ENCODE results near the gene CYP11A1.

The CYP11A1 gene

GRCh38 chr15:74300057-74300795, 67.2 kb downstream of the CYP11A1 start:
- DNase-seq (ENCODE audit: low read depth) = no peak
- TF ChIP-seq, protein P1, sequence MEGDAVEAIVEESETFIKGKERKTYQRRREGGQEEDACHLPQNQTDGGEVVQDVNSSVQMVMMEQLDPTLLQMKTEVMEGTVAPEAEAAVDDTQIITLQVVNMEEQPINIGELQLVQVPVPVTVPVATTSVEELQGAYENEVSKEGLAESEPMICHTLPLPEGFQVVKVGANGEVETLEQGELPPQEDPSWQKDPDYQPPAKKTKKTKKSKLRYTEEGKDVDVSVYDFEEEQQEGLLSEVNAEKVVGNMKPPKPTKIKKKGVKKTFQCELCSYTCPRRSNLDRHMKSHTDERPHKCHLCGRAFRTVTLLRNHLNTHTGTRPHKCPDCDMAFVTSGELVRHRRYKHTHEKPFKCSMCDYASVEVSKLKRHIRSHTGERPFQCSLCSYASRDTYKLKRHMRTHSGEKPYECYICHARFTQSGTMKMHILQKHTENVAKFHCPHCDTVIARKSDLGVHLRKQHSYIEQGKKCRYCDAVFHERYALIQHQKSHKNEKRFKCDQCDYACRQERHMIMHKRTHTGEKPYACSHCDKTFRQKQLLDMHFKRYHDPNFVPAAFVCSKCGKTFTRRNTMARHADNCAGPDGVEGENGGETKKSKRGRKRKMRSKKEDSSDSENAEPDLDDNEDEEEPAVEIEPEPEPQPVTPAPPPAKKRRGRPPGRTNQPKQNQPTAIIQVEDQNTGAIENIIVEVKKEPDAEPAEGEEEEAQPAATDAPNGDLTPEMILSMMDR (conservative IDR thresholded peaks at IDR 0.05; ENCODE audit: low read depth, low read length) = no peak
- no peak overlapping the region for H3K4me3 ChIP-seq (ENCODE audit: low read length)

DNA sequence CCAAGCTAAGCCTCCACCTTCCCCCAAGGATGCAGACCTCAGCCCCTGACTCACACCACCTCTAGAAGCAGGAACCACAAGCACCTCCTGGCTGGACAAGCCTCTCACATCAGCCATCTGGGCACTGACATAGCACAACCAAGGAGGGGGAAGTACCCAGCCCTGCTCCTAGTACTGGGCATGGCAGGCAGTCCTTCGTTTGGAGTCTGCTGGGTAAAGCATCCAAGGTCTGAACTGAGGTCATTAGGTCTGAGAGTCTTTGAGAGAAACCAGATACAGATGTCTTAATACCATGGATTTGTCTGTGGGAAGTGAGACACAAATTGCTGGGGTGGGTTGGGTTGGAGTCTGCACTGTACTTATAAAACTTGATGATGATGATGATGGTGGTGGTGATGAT, 69.6 kb downstream of the CYP11A1 start:
- no peak for DNase-seq (ENCODE audit: low read depth)
- no peak overlapping the region for H3K4me3 ChIP-seq (ENCODE audit: low read length)
- TF ChIP-seq, protein P1 (conservative IDR thresholded peaks at IDR 0.05; ENCODE audit: low read depth, low read length) = no peak

GRCh38 chr15:74295800-74296199, 71.6 kb downstream of the CYP11A1 start:
- no peak overlapping the region for H3K4me3 ChIP-seq (ENCODE audit: low read length)
- TF ChIP-seq, protein P1 (conservative IDR thresholded peaks at IDR 0.05; ENCODE audit: low read depth, low read length) = no peak
- no peak for DNase-seq (ENCODE audit: low read depth)

GRCh38 chr15:74294010-74294409, 73.4 kb downstream of the CYP11A1 start:
- no peak overlapping the region for H3K4me3 ChIP-seq (ENCODE audit: low read length)
- no peak for DNase-seq (ENCODE audit: low read depth)
- TF ChIP-seq, protein P1 (conservative IDR thresholded peaks at IDR 0.05; ENCODE audit: low read depth, low read length) = no peak

- no peak overlapping the region for H3K4me3 ChIP-seq (ENCODE audit: low read length)
- no peak for DNase-seq (ENCODE audit: low read depth)
- TF ChIP-seq, protein P1 (conservative IDR thresholded peaks at IDR 0.05; ENCODE audit: low read depth, low read length) = no peak
Measured at GRCh38 chr15:74293021-74293810, 74.2 kb downstream of the CYP11A1 start.

DNA sequence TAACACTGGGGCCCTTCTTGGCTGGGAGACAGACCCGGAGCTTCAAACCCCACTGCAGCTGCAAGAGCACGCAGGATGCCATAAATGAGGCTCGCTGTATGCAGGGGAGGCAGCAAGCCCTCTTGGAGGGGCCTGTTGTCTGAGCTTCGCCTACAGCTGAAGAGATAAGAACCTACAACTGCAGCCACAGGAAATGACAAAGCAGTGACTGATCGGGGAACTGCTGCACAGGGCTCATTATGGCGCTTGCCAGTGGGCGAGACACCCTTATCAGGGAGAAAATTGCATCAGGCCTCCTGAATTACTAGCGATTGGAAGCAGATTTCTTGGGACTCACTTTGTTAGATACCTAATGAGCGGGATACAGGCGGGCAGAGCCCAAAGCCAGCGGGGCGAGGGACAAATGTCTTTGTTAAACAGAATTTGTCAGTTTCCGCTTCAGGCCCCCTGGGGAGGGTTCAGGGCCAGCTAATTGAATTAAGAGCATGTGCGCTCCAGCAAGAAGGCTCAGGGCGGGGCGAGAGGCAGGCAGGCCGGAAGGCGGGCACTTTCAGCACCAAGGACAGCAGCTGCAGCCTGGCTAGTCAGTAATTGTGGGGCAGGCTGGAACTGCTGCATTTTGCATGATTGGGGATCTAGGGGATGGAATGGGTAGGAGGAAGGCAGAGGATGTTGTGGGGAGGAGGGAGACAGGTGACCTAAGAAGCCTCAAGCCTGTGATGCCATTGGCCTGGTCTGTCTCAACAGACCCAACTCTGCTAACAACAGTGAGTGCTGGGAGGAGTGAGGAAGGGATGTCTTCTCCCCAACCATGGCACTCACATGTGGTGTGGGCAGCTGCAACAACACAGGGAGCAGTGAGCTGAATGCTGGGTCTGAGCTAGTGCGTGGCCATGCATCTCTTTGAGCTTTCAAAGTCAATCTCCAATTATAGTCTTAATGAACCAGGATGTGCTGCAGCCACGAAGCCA, 76.1 kb downstream of the CYP11A1 start:
- peak; percentile 49 for DNase-seq (ENCODE audit: low read depth)
- no peak overlapping the region for H3K4me3 ChIP-seq (ENCODE audit: low read length)
- TF ChIP-seq, protein P1 (conservative IDR thresholded peaks at IDR 0.05; ENCODE audit: low read depth, low read length) = no peak
